Muscle layer of colon (tissue), 2 donors: ENCODE results near the gene CGREF1.
A peak's percentile ranks its signal among the peaks of the same experiment; 100 is the strongest.

Experiments
- H3K27ac ChIP-seq: one replicate; pipeline ENCODE4 v1.7.0; 2013; ENCODE audit warnings: low read depth, mild to moderate bottlenecking, low read length, moderate library complexity
- H3K27me3 ChIP-seq, 2 donors: one replicate each; pipeline ENCODE4 v1.7.0; 2013; ENCODE audit warnings: low read length in 2 of 2, mild to moderate bottlenecking in 2 of 2; ENCODE audit not compliant: insufficient read depth in 2 of 2, control insufficient read depth in 1 of 2
- H3K36me3 ChIP-seq: one replicate; pipeline ENCODE4 v1.7.0; 2013; ENCODE audit warnings: mild to moderate bottlenecking, low read length; ENCODE audit not compliant: insufficient read depth
- H3K4me1 ChIP-seq: one replicate; pipeline ENCODE4 v1.7.0; 2013; ENCODE audit warnings: mild to moderate bottlenecking, low read length; ENCODE audit not compliant: insufficient read depth
- H3K4me3 ChIP-seq, 2 donors: one replicate each; pipeline ENCODE4 v1.7.0; 2013; ENCODE audit warnings: low read length in 2 of 2, low read depth in 1 of 2, mild to moderate bottlenecking in 1 of 2, moderate library complexity in 1 of 2
- H3K9ac ChIP-seq: one replicate; pipeline ENCODE4 v1.7.0; 2013; ENCODE audit warnings: low read length
- H3K9me3 ChIP-seq: one replicate; pipeline ENCODE4 v1.7.0; 2013; ENCODE audit warnings: mild to moderate bottlenecking, low read length
- donor health status: abdominal sarcoma.
- donor health status: Adenocarcinoma of cecum.

The CGREF1 gene

GRCh38 chr2:27091746-27092695 lies 26.9 kb downstream of the CGREF1 start:
- Histone ChIP-seq H3K4me3 (no peak overlapping the region), H3K9me3 (no peaks in the 10 kb centered on the region), H3K27ac (no peak overlapping the region), H3K27me3 (no peaks in the 10 kb centered on the region), H3K36me3 (no peaks in the 10 kb centered on the region), H3K9ac (no peak overlapping the region), H3K4me1 (peaks cover 18% of the 10 kb centered on the region)

DNA sequence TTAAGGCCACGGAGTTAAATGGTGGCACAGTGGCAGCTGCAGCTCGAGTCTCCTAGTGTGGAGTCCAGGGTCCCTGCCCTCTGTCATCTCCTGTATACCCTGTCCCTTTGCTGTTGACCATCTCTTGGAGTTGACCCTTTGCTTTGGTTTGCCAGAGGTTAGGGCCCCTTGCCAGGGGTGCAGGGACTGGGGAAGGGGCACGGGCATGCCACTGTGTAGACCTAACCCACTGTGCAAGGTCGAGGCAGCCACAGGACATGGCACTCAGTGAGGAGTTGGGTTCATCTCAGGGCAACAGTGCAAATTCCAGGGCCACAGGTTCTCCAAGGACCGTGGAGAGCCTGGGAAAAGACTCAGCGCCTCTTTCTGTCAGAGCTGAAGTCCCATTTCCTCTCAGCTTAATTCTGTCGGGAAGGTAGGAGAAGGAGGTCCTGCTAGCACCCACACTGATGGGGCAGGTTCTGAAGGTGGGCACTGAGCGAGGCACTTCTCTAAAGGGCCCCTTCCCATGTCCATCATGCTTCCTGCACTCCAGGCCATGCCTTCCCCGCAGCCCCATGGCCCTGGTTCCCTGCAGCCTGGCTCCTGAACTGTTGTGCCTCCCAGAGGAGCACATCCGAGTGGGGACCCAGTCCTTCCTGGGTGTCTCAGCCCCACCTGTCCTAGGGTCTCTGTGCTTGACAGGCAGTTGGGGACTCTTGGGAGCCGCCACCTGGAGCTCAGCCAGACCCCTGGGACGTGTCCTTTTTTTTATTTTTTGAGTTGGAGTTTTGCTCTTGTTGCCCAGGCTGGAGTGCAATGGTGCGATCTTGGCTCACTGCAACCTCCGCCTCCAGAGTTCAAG lies 29.6 kb downstream of the CGREF1 start:
- no peak overlapping the region for H3K4me3 ChIP-seq

DNA sequence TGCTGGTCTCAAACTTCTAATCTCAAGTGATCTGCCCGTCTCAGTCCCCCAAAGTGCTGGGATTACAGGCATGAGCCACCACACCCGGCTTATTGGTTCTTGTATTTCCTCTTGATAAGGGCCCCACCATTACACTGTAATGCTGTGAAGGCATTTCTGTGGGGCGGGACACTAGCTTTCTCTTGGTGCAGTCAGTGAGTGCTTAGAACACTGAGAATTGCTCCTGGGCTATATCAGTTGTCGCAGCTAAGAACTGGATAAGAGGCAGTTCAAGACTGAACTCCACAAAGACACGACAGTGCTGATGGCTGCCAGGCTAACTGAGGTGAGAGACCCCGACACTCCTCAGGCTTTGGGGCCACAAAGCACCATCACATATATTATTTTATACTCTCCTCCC lies 30.3 kb downstream of the CGREF1 start:
- Histone ChIP-seq H3K4me3 (no peak overlapping the region), H3K9me3 (no peaks in the 10 kb centered on the region), H3K27me3 (no peaks in the 10 kb centered on the region), H3K36me3 (no peaks in the 10 kb centered on the region), H3K27ac (no peak overlapping the region), H3K4me1 (peaks cover 30% of the 10 kb centered on the region), H3K9ac (no peak overlapping the region)

More for the DNA sequence above, 29.6 kb downstream of the CGREF1 start:
- Histone ChIP-seq H3K9me3 (no peaks in the 10 kb centered on the region), H3K4me1 (peaks cover 24% of the 10 kb centered on the region), H3K27ac (no peak overlapping the region), H3K9ac (no peak overlapping the region), H3K36me3 (no peaks in the 10 kb centered on the region), H3K27me3 (no peaks in the 10 kb centered on the region)

DNA sequence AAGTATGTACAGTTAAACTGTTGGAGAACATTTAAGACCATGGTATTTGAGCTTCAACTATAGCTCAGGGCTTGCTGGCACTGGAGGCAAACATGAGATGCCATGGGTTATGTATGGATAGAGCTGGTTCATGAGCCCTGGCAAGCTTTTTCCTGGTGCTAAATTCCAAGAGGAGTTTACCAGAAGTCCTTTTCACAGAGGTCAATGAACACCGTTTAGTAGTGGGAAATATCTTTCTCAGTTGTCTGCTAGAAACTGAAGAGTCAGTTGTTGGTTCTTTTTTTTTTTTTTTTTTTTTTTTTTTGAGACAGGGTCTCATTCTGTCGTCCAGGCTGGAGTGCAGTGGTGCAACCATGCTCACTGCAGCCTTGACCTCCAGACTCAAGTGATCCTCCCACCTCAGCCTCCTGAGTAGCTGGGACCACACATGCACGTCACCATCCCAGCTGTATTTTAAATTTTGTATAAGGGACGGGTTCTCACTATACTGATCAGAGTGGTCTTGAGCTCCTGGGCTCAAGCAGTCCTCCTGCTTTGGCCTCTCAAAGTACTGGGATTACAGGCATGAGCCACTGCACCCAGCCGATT lies 31.0 kb downstream of the CGREF1 start:
- H3K9ac ChIP-seq, result no peak overlapping the region

GRCh38 chr2:27086724-27087593 lies 32.0 kb downstream of the CGREF1 start, which contains the start of gene KHK:
KHK (plus strand) TSS chr2:27086772; CDS start chr2:27087260, 488 bp downstream.
- Histone ChIP-seq H3K4me3 (peak within 1 kb of the TSS; percentile 58 to 91), H3K36me3 (peaks cover 12% of the 10 kb centered on the region), H3K27ac (peak within 1 kb of the TSS; percentile 79), H3K4me1 (peaks cover 47% of the 10 kb centered on the region), H3K9me3 (no peaks in the 10 kb centered on the region), H3K9ac (no peak within 1 kb of the TSS), H3K27me3 (no peaks in the 10 kb centered on the region)

More for the DNA sequence above, 31.0 kb downstream of the CGREF1 start:
- no peak overlapping the region for H3K4me3 ChIP-seq
- H3K27ac ChIP-seq, result no peak overlapping the region
- peaks cover 6% of the 10 kb centered on the region for H3K36me3 ChIP-seq
- peaks cover 37% of the 10 kb centered on the region for H3K4me1 ChIP-seq
- no peaks in the 10 kb centered on the region for H3K9me3 ChIP-seq
- H3K27me3 ChIP-seq, result no peaks in the 10 kb centered on the region

- peaks cover 17% of the 10 kb centered on the region for H3K36me3 ChIP-seq
- peak overlapping the region; percentile 79 for H3K27ac ChIP-seq
- peak overlapping the region; percentile 24 to 64 for H3K4me3 ChIP-seq
- no peak overlapping the region for H3K9ac ChIP-seq
- no peaks in the 10 kb centered on the region for H3K27me3 ChIP-seq
- H3K9me3 ChIP-seq, result no peaks in the 10 kb centered on the region
- peaks cover 54% of the 10 kb centered on the region for H3K4me1 ChIP-seq
These were observed 32.7 kb downstream of the CGREF1 start for GRCh38 chr2:27086090-27086723.

GRCh38 chr2:27085673-27086089 lies 33.2 kb downstream of the CGREF1 start:
- Histone ChIP-seq H3K27ac (peak overlapping the region; percentile 79), H3K4me1 (peaks cover 56% of the 10 kb centered on the region), H3K9me3 (no peaks in the 10 kb centered on the region), H3K4me3 (peak overlapping the region; percentile 24 to 64), H3K36me3 (peaks cover 17% of the 10 kb centered on the region), H3K27me3 (no peaks in the 10 kb centered on the region), H3K9ac (peak overlapping the region; percentile 37)

DNA sequence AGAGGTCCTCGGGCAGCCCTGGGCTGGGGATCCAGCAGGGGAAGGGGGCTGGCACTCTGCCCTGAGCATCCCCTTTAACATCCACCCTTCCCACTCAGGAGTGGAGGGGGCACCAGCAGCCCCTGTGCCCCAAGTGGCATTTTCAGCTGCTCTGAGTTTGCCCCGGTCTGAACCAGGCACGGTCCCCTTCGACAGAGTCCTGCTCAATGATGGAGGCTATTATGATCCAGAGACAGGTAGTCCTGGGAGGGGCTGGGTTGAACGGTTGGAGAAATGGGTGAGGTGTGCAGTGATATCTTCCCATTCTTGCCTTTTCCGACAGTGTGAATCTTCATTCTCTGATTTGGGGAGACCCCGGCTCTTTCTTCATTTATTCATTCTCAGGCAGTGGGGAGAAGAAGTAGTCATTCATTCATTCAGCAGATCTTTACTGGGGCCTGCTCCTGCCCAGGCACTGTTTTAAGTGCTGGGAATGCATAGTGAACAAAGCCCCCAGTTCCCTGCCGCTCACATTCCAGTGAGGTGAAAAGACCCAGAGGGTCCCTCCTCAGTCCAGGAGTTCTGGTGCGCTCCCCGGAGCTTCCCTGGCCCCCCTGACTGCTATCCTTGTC lies 33.8 kb downstream of the CGREF1 start:
- H3K4me3 ChIP-seq, result peak overlapping the region; percentile 24 to 64
- H3K4me1 ChIP-seq, result peaks cover 61% of the 10 kb centered on the region
- H3K27ac ChIP-seq, result peak overlapping the region; percentile 79

GRCh38 chr2:27084297-27085061 lies 34.4 kb downstream of the CGREF1 start:
- Histone ChIP-seq H3K4me1 (peaks cover 64% of the 10 kb centered on the region), H3K9ac (peak overlapping the region; percentile 37), H3K36me3 (peaks cover 17% of the 10 kb centered on the region), H3K4me3 (no peak overlapping the region), H3K9me3 (no peaks in the 10 kb centered on the region), H3K27me3 (no peaks in the 10 kb centered on the region), H3K27ac (peak overlapping the region; percentile 79)

More for the DNA sequence above, 33.8 kb downstream of the CGREF1 start:
- no peaks in the 10 kb centered on the region for H3K9me3 ChIP-seq
- peaks cover 17% of the 10 kb centered on the region for H3K36me3 ChIP-seq
- no peaks in the 10 kb centered on the region for H3K27me3 ChIP-seq
- peak overlapping the region; percentile 37 for H3K9ac ChIP-seq
